B cell (primary cell): ENCODE data around the gene TGOLN2. TPM values are rescaled to one million over a fixed set of nuclear protein-coding genes. Genes with fewer than 3 reads are reported as not detected.
A peak's percentile ranks its signal among the peaks of the same experiment; 100 is the strongest.

Experiments used
- ATAC-seq: fragments of 200-7000 bp; cut with Tn5 transposase; one replicate; pipeline ENCODE4 v1.10.0; 2021; ENCODE audit warnings: low read depth, mild to moderate bottlenecking, moderate number of reproducible peaks, moderate library complexity
- CTCF ChIA-PET: fragments of 350-600 bp; sonication (Branson Sonifier 250); formaldehyde crosslinking; loops from one replicate; lab custom pipeline; 2021; ENCODE audit warnings: antibody characterized with exemption, inconsistent platforms; lab: Charles Lee
- POLR2A ChIA-PET: fragments of 350-600 bp; sonication (Branson Sonifier 250); formaldehyde crosslinking; loops from one replicate; lab custom pipeline; 2021; ENCODE audit warnings: antibody characterized with exemption; lab: Charles Lee
- DNase-seq: peaks from one replicate; pipeline ENCODE4 v3.0.0; 2013
- H2AFZ ChIP-seq: 2 replicates; pipeline ENCODE4 v1.6.1; 2012; ENCODE audit warnings: mild to moderate bottlenecking, low read depth, low read length; ENCODE audit not compliant: insufficient read depth, poor library complexity, severe bottlenecking
- H3K27ac ChIP-seq, 2 donors: 1 replicate in 1 of 2; 2 replicates in 1 of 2; pipeline ENCODE4 v1.5.1; 2012 to 2013; ENCODE audit warnings: low read length in 2 of 2, mild to moderate bottlenecking in 2 of 2, moderate library complexity in 1 of 2
- H3K27me3 ChIP-seq, 4 experiments: fragments of 200-600 bp in 1 of 4; sonication (generic) in 1 of 4; replicated peaks in 1 of 4; 1 replicate in 2 of 4; 2 replicates in 2 of 4; pipeline versions ENCODE4 v1.6.1 to v1.7.0; 2013 to 2016; ENCODE audit warnings: low read length in 3 of 4, mild to moderate bottlenecking in 2 of 4, mixed read lengths in 1 of 4, moderate library complexity in 1 of 4; ENCODE audit not compliant: insufficient read depth in 4 of 4, control insufficient read depth in 3 of 4; ENCODE audit errors: control extremely low read depth in 1 of 4
- H3K36me3 ChIP-seq, 2 experiments: replicated peaks in 1 of 2; 1 replicate in 1 of 2; 2 replicates in 1 of 2; pipeline versions ENCODE4 v1.6.1 to v1.7.1; 2013; ENCODE audit warnings: low read length in 1 of 2; ENCODE audit not compliant: insufficient read depth in 2 of 2, control insufficient read depth in 1 of 2; ENCODE audit errors: control extremely low read depth in 1 of 2, extremely low read depth in 1 of 2
- H3K4me1 ChIP-seq, 2 donors: fragments of 200-600 bp in 1 of 2; sonication (generic) in 1 of 2; 1 replicate in 1 of 2; 2 replicates in 1 of 2; pipeline versions ENCODE4 v1.5.1 to v1.6.1; 2013 to 2017; ENCODE audit warnings: low read length in 2 of 2; ENCODE audit not compliant: control insufficient read depth in 2 of 2, insufficient read depth in 2 of 2
- H3K4me2 ChIP-seq: replicated peaks from 2 replicates; pipeline ENCODE3; 2012; ENCODE audit warnings: mild to moderate bottlenecking, low read depth, low read length; ENCODE audit not compliant: poor library complexity, severe bottlenecking
- H3K4me3 ChIP-seq, 5 experiments: fragments of 200-600 bp in 1 of 5; sonication (generic) in 1 of 5; 1 replicate in 3 of 5; 2 replicates in 2 of 5; pipeline versions ENCODE4 v1.5.1 to v1.7.0; 2011 to 2016; ENCODE audit warnings: low read length in 4 of 5, mild to moderate bottlenecking in 4 of 5, low read depth in 2 of 5, control low read depth in 1 of 5, moderate library complexity in 1 of 5; ENCODE audit not compliant: insufficient read depth in 1 of 5; ENCODE audit errors: control extremely low read depth in 1 of 5, extremely low read depth in 1 of 5
- H3K79me2 ChIP-seq: fragments of 200-600 bp; sonication (generic); one replicate; pipeline ENCODE4 v1.6.0; 2016; ENCODE audit warnings: low read length; ENCODE audit not compliant: control insufficient read depth, insufficient read depth
- H3K9ac ChIP-seq: fragments of 200-600 bp; sonication (generic); 2 replicates; pipeline ENCODE4 v1.6.1; 2017; ENCODE audit warnings: mild to moderate bottlenecking, low read length, moderate library complexity
- H3K9me3 ChIP-seq, 3 donors: one replicate each; pipeline versions ENCODE4 v1.6.1 to v1.7.1; 2013; ENCODE audit warnings: low read length in 2 of 3; ENCODE audit not compliant: control insufficient read depth in 2 of 3, insufficient read depth in 1 of 3; ENCODE audit errors: control extremely low read depth in 1 of 3
- H4K20me1 ChIP-seq: 2 replicates; pipeline ENCODE4 v1.6.0; 2012; ENCODE audit warnings: mild to moderate bottlenecking, low read length; ENCODE audit not compliant: insufficient read depth, control insufficient read depth, poor library complexity, severe bottlenecking
- H3K27ac Mint-ChIP-seq: one replicate; pipeline ENCODE4 v1.8.0; 2021; ENCODE audit warnings: mixed read lengths
- H3K27me3 Mint-ChIP-seq: one replicate; pipeline ENCODE4 v1.8.0; 2021; ENCODE audit warnings: mixed read lengths
- H3K4me1 Mint-ChIP-seq: one replicate; pipeline ENCODE4 v1.8.0; 2021; ENCODE audit warnings: mixed read lengths
- H3K4me3 Mint-ChIP-seq: one replicate; pipeline ENCODE4 v1.8.0; 2021; ENCODE audit warnings: mixed read lengths
- H3K9me3 Mint-ChIP-seq: one replicate; pipeline ENCODE4 v1.8.0; 2022; ENCODE audit warnings: mixed read lengths; ENCODE audit not compliant: insufficient read depth
- CTCF ChIP-seq: fragments of 200-600 bp; IDR thresholded peaks from one replicate; pipeline ENCODE4 v1.8.0; 2022; ENCODE audit warnings: antibody characterized with exemption, mild to moderate bottlenecking
- EZH2 ChIP-seq: IDR thresholded peaks from 2 replicates; pipeline ENCODE4 v1.6.1; 2012; ENCODE audit warnings: borderline replicate concordance, low read depth, mild to moderate bottlenecking, moderate library complexity, low read length; ENCODE audit not compliant: insufficient read depth, poor library complexity, severe bottlenecking
- WGBS: methylation state at CpG from one replicate; pipeline ENCODE4 v1.1.5; 2013; ENCODE audit warnings: missing lambda C conversion rate; ENCODE audit not compliant: insufficient coverage; 5-methylcytosine and 5-hydroxymethylcytosine counted together
- intact Hi-C: fragments of 100-400 bp; cut with micrococcal nuclease; formaldehyde crosslinking; loops from one replicate; pipeline ENCODE4 v1.10.0; 2022
- polyA plus RNA-seq: library from polyadenylated mRNA; depleted of rRNA; stranded (reverse); fragments of >200 nt; gene quantifications from 2 replicates; pipeline ENCODE4 v1.2.3, GENCODE V29; 2012
- total RNA-seq, 2 donors: library from RNA; stranded (reverse); fragments of 120-200 nt in 1 of 2; gene quantifications; 1 replicate in 1 of 2; 2 replicates in 1 of 2; pipeline versions ENCODE4 v1.2.3 to v1.2.4, GENCODE V29; 2013 to 2022

The TGOLN2 gene
- total and polyA plus RNA-seq, 2 donors (not counting 1 experiment from before 2014, with no cell fraction given), result 106 to 172 TPM

- Histone ChIP-seq H2AFZ (no peak overlapping the region), H3K9ac (peak overlapping the region; percentile 41), H3K4me2 (peak overlapping the region; percentile 38), H3K27ac (no peak overlapping the region), H3K36me3 (no peaks in the 10 kb centered on the region), H3K4me3 (peak overlapping the region in 3 of 5 experiments; percentile 2 to 49 (median 41)), H3K27me3 (peaks cover 0 to 14% (median 3%) of the 10 kb centered on the region in 4 experiments), H3K79me2 (no peaks in the 10 kb centered on the region), H3K4me1 (peaks cover 21 to 25% of the 10 kb centered on the region in 2 donors), H4K20me1 (no peaks in the 10 kb centered on the region), H3K9me3 (no peaks in the 10 kb centered on the region)
- TF ChIP-seq CTCF (no peak), EZH2 (no peak)
- H3K27me3 Mint-ChIP-seq, result peaks cover 12% of the 10 kb centered on the region
- DNase-seq (no peak), ATAC-seq (no peak)
- H3K9me3 Mint-ChIP-seq, result no peaks in the 10 kb centered on the region
- 72% methylated on average over 2 of the region's 9 CpGs for WGBS
- CTCF ChIA-PET, result interaction anchor here (0.7 to 1.3 kb wide), 2 partner anchors 10 to 245 kb away, joined by 3 read pairs; no protein-coding TSS in a partner anchor
- POLR2A ChIA-PET, result no interaction called here
- intact Hi-C loops, result no loop called here
- H3K4me3 Mint-ChIP-seq, result peak overlapping the region; percentile 67
- peaks cover 31% of the 10 kb centered on the region for H3K4me1 Mint-ChIP-seq
- H3K27ac Mint-ChIP-seq, result peak overlapping the region; percentile 71
These were observed 20.3 kb downstream of the TGOLN2 start for GRCh38 chr2:85307527-85307897.

- Histone ChIP-seq H3K9ac (no peak overlapping the region), H3K36me3 (no peaks in the 10 kb centered on the region), H3K4me1 (peaks cover 6 to 10% of the 10 kb centered on the region in 2 donors), H3K4me3 (no peak overlapping the region), H2AFZ (no peak overlapping the region), H3K9me3 (no peaks in the 10 kb centered on the region), H3K4me2 (no peak overlapping the region), H3K27ac (no peak overlapping the region), H3K27me3 (peaks cover 0 to 14% (median 3%) of the 10 kb centered on the region in 4 experiments), H4K20me1 (no peaks in the 10 kb centered on the region), H3K79me2 (no peaks in the 10 kb centered on the region)
- no peak for DNase-seq
- no peak for ATAC-seq
- Mint-ChIP-seq H3K4me3 (no peak overlapping the region), H3K27ac (no peak overlapping the region), H3K27me3 (peaks cover 23% of the 10 kb centered on the region), H3K4me1 (peaks cover 13% of the 10 kb centered on the region), H3K9me3 (no peaks in the 10 kb centered on the region)
- ChIA-PET POLR2A (no interaction called here), CTCF (no interaction called here)
- 91% methylated on average over 27 of the region's 28 CpGs for WGBS
- intact Hi-C loops, result no loop called here
- TF ChIP-seq EZH2 (no peak), CTCF (no peak)
These were observed 23.8 kb downstream of the TGOLN2 start for GRCh38 chr2:85303780-85304531.
